NCI-H1694 (cell line): ENCODE measurements around the gene GPR26.
"Not testable (repeated sequence)": the region's sequence is repeated elsewhere in the genome, so short reads cannot be mapped to it uniquely, and the experiment has no call there.

Experiments
- DNase-seq: peaks from one replicate; lab custom pipeline; 2025; lab: John Stamatoyannopoulos, UW

The GPR26 gene

GRCh38 chr10:123717336-123717735, 51.2 kb downstream of the GPR26 start:
- no peak for DNase-seq

GRCh38 chr10:123718544-123719060, 52.4 kb downstream of the GPR26 start:
- DNase-seq: no peak

DNA sequence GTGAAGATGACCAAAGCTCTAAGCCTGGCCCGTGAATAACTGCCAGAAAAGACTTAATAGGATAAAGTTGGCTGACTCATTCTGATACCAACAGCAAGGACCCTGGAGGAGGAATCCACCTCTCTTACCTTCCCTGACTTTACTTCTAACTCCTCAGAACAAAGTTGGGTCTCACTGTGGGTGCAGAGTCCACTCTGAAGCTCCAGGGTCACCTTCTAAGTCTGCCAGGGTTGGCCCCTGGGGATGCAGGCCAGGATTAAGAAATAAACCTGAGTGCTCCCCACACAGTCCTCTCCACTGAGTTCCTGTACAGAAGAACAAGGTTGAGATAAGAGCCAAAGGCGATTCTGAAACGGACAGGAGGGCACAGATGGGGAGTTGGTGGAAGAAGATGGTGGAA, 54.4 kb downstream of the GPR26 start:
- DNase-seq: no peak

- no peak for DNase-seq
These were observed 55.4 kb downstream of the GPR26 start for GRCh38 chr10:123721441-123722049.

- DNase-seq: no peak
These were observed 56.2 kb downstream of the GPR26 start for GRCh38 chr10:123722351-123722750.

- no peak for DNase-seq
These were observed 58.6 kb downstream of the GPR26 start for GRCh38 chr10:123724747-123725146.

DNA sequence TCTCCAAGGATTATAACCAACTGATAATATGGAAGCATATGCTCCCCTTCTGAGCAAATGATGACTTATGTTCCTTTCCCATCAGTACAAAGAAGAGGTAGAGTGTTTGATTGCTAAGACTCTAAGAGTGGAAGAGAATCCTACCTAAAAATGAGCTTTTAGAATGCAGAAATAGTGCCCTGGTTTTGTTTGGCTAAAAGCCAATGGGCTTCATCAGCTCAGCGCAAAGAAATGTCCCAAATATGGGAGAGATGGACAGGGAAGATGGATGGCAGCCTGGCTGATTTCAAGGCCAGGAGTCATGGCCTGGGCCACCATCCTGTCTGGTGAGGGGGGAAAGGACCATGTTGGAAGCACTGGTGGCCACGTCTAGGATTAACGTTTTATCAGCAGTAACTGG, 60.2 kb downstream of the GPR26 start:
- DNase-seq: no peak

- no peak for DNase-seq
These were observed 60.7 kb downstream of the GPR26 start for GRCh38 chr10:123726836-123727235.

- DNase-seq: no peak
These were observed 63.4 kb downstream of the GPR26 start for GRCh38 chr10:123729523-123729922.

DNA sequence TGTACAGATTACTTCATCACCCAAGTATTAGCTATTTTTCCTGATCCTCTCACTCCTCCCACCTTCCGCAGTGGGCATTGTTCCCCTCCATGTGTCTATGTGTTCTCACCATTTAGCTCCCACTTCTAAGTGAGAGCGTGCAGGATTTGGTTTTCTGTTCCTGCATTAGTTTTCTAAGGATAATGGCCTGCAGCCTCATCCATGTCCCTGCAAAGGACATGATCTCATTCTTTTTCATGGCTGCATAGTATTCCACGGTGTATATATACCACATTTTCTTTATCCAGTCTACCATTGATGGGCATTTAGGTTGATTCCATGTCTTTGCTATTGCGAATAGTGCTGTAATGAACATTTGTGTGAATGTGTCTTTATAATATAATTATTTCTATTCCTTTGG, 70.8 kb downstream of the GPR26 start:
- DNase-seq: not testable (repeated sequence)

DNA sequence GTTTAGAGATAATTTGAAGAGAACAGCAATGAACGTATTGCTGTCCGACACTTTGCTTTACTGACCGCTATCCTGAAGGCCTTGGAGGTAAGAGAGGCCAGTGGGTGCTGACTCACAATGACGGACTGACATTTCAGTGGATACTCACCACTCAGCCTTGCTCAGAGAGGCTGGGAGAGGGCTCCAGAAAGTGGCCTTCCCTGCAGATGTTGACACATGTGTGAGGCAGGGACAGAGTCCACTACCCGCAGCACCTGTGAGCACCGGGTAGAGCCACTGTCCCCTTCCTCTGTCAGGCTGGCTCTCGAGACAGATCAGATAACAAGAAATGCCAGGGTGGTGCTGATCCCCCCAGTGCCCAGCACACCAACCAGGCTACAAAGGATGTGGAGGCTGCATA, 75.0 kb downstream of the GPR26 start:
- DNase-seq: no peak

GRCh38 chr10:123741711-123742110, 75.6 kb downstream of the GPR26 start:
- DNase-seq: no peak

- DNase-seq: no peak
These were observed 76.7 kb downstream of the GPR26 start for GRCh38 chr10:123742751-123743440.

- no peak for DNase-seq
These were observed 77.5 kb downstream of the GPR26 start for GRCh38 chr10:123743441-123744223.

- no peak for DNase-seq
These were observed 78.0 kb downstream of the GPR26 start for GRCh38 chr10:123744224-123744536.
